NCI-H446 treated with DMSO at 0.1 percent for 48 hours (cell line): ENCODE data around the gene APBA3.
A peak's percentile ranks its signal among the peaks of the same experiment; 100 is the strongest.

ENCODE experiments used
- DNase-seq: peaks from one replicate; lab custom pipeline; 2025; lab: John Stamatoyannopoulos, UW

APBA3 gene

GRCh38 chr19:3761382-3762129 is at the start of gene APBA3:
TSS of gene APBA3 (minus strand) at chr19:3761692. CDS start at chr19:3760264, 1,428 bp downstream.
- peak; percentile 66 for DNase-seq

- no peak for DNase-seq
These were observed 49.3 kb upstream of the APBA3 start for GRCh38 chr19:3810708-3811355.

- DNase-seq: no peak
These were observed 48.6 kb upstream of the APBA3 start for GRCh38 chr19:3809881-3810707.

GRCh38 chr19:3808420-3809143 is 47.1 kb upstream of the APBA3 start:
- no peak for DNase-seq

- DNase-seq: no peak
These were observed 46.3 kb upstream of the APBA3 start for GRCh38 chr19:3807574-3808354.

- DNase-seq: no peak
These were observed 45.6 kb upstream of the APBA3 start for GRCh38 chr19:3807131-3807480.

- no peak for DNase-seq
These were observed 44.4 kb upstream of the APBA3 start for GRCh38 chr19:3805859-3806258.

- DNase-seq: no peak
These were observed 42.9 kb upstream of the APBA3 start for GRCh38 chr19:3804429-3804828.

- DNase-seq: no peak
These were observed 42.5 kb upstream of the APBA3 start for GRCh38 chr19:3803986-3804385.

GRCh38 chr19:3803114-3803888 is 41.8 kb upstream of the APBA3 start:
- no peak for DNase-seq

- no peak for DNase-seq
These were observed 40.1 kb upstream of the APBA3 start for GRCh38 chr19:3801412-3802096.

- DNase-seq: no peak
These were observed 39.5 kb upstream of the APBA3 start for GRCh38 chr19:3800996-3801395.

GRCh38 chr19:3798137-3798536 is 36.6 kb upstream of the APBA3 start:
- no peak for DNase-seq

GRCh38 chr19:3796358-3796757 is 34.9 kb upstream of the APBA3 start:
- no peak for DNase-seq

- no peak for DNase-seq
These were observed 32.3 kb upstream of the APBA3 start for GRCh38 chr19:3793799-3794198.

GRCh38 chr19:3792114-3792513 is 30.6 kb upstream of the APBA3 start:
- no peak for DNase-seq

- DNase-seq: no peak
These were observed 29.4 kb upstream of the APBA3 start for GRCh38 chr19:3790941-3791340.

GRCh38 chr19:3790209-3790734 is 28.8 kb upstream of the APBA3 start:
- DNase-seq: no peak

GRCh38 chr19:3788996-3789778 is 27.7 kb upstream of the APBA3 start:
- no peak for DNase-seq
